Germinal center (tissue), 1 donor: ENCODE data around the gene EZH1.
"Not testable (repeated sequence)": the region's sequence is repeated elsewhere in the genome, so short reads cannot be mapped to it uniquely, and the experiment has no call there.

ENCODE experiments used
- DNase-seq: peaks from one replicate; pipeline ENCODE4 v3.0.0; 2012; ENCODE audit warnings: mixed read lengths, low spot score

EZH1 gene

GRCh38 chr17:42669977-42670788, 74.7 kb downstream of the EZH1 start:
- DNase-seq = peak; percentile 83

- no peak for DNase-seq
Measured at GRCh38 chr17:42669705-42669976, 75.2 kb downstream of the EZH1 start.

- no peak for DNase-seq
Measured at GRCh38 chr17:42667088-42667951, 77.5 kb downstream of the EZH1 start.

- not testable (repeated sequence) for DNase-seq
Measured at GRCh38 chr17:42666126-42666525, 78.7 kb downstream of the EZH1 start.

GRCh38 chr17:42665581-42666001, 79.2 kb downstream of the EZH1 start:
- DNase-seq = no peak

GRCh38 chr17:42660692-42661345, 84.0 kb downstream of the EZH1 start:
- no peak for DNase-seq

GRCh38 chr17:42659932-42660274, 84.9 kb downstream of the EZH1 start:
- not testable (repeated sequence) for DNase-seq

GRCh38 chr17:42659079-42659931, 85.5 kb downstream of the EZH1 start, which contains the start of gene TUBG2:
TUBG2 (plus strand) TSS chr17:42659284; CDS start chr17:42659504, 220 bp downstream.
- peak; percentile 91 for DNase-seq

- DNase-seq = no peak
Measured at GRCh38 chr17:42657824-42658588, 86.8 kb downstream of the EZH1 start.

GRCh38 chr17:42655528-42655927, 89.3 kb downstream of the EZH1 start:
- no peak for DNase-seq

GRCh38 chr17:42653179-42654124, 91.4 kb downstream of the EZH1 start:
- DNase-seq = no peak

GRCh38 chr17:42651392-42651791, 93.4 kb downstream of the EZH1 start:
- DNase-seq = no peak
